ENCODE measurements around the gene SLC39A3.
"Not testable (repeated sequence)": the region's sequence is repeated elsewhere in the genome, so short reads cannot be mapped to it uniquely, and the experiment has no call there.

Gene SLC39A3

DNA sequence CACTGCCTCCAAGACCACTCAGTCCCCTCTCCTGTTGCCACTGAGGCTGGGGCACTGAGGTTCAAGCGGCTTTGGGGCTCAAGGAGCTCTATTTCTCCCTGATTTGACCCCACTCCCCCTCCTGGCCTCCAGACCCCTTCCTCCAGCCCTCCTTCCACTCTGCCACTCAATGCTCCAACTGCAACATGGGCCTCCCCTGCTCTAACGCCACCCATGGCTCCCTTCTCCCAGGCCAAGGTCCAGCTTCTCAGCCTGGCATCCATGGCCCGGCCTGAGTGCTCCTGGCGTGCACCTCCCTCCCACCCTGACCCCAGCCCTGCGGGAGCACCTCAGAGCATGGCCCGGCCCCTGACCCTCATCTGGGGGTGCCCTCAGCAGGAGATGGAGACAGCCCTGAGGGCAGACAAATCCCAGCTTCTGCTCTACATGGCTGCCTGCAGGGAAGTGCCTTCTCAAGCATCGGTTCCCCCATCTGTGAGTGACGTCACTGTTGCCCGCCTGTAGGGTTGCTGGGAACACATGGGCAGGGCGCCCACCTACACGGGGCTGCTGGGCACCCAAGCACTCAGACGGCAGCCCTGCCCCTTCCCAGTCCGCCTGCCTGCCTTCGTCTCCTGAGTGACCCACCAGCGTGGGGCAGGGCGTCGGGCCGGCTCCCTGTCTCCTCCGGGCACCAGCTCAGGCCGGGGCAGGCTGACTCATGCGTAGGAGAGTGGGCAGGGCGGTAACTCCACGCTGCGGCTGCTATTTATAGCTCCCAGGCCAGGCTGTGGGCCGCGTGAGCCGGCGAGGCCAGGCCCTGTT, 17.1 kb downstream of the SLC39A3 start:
- no peak for DNase-seq (ENCODE audit: low read depth)

GRCh38 chr19:2721570-2722540, 18.0 kb downstream of the SLC39A3 start:
- no peak for DNase-seq (ENCODE audit: low read depth)

GRCh38 chr19:2720777-2721569, 18.8 kb downstream of the SLC39A3 start, which contains the start of gene DIRAS1:
DIRAS1 (minus strand) TSS chr19:2721372; CDS start chr19:2717806, 3,566 bp downstream.
- DNase-seq (ENCODE audit: low read depth): no peak

DNA sequence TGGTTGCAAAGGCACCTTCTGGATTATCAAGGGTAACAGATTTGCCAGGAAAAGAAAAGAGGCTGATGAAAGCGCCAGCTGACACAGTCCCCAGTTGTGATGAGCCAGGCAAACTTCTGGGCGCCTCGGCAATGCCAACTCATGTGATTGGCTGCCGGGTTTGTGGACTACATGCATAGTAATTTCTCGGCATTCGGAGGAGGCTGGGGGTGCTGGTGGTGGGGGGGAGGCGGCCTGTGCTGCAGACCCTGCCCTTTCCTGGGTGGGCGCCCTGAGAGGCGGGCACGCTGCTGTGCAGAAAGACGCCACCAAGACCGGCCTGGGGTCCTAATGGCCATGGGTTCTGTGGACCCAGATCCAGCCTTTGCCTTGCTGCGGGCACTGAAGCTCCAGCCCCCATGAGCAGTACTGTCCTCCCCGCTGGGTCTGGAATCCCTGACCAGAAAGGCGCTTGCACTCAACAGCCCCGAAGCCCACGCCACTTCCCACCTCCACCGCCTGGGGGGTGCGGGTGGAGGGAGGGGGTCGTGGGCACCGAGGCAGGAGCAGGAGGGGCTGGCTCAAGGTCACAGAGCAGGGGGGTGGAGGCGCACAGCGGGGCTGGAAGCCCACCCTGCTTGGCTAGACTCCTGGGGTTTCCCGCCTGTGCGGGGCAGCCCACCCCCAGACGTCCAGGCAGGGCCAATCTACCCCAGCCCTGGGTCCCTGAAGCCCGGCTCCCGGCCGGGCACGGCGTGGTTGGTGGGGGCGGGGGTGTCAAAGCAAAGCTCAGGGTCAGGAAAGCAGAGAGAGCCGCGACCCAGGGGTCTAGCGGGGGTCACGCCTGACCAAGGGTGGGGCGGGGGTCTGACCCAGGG, 19.7 kb downstream of the SLC39A3 start:
- no peak for DNase-seq (ENCODE audit: low read depth)

GRCh38 chr19:2719232-2719735, 20.5 kb downstream of the SLC39A3 start:
- no peak for DNase-seq (ENCODE audit: low read depth)

DNA sequence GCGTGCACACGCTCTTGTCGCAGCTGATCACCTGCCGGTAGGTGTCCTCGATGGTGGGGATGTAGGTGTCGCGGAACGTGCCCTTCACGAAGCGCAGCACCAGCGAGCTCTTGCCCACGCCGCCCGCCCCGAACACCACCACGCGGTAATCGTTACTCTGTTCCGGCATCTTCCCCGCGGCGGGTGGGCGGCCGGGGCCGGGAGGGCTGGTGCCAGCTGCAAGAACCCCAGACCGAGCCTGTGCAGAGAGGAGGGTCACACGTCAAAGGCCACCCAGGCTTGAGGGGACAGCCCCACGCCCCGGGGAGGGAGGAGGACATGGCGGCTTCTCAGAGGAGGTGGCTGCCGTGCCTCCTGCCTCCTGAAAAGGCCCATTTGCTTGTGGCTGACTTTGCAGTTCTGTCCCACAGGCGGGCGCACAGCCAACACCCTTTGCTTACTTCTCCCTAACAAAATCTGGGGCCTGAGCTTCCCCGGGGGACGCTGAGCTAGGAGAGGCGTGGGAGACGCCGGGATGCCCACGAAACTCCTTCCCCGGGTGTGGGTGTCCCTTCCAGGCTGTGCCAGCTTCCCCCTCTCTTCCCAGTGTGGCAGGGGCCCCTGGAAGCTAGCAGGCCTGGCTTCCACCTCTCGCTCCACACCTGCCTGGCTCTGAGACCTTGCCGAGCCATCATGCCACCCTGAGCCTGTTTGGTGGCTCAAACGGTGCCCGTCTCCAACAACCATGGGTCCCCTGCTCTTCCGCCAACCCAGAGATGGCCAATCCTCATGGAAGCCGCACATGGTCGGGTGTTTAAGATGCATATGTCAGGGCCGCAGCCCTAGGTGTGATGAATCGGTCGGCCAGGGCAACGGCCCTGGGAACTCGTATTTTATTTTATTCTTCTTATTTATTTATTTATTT, 21.9 kb downstream of the SLC39A3 start:
- DNase-seq (ENCODE audit: low read depth): no peak

DNA sequence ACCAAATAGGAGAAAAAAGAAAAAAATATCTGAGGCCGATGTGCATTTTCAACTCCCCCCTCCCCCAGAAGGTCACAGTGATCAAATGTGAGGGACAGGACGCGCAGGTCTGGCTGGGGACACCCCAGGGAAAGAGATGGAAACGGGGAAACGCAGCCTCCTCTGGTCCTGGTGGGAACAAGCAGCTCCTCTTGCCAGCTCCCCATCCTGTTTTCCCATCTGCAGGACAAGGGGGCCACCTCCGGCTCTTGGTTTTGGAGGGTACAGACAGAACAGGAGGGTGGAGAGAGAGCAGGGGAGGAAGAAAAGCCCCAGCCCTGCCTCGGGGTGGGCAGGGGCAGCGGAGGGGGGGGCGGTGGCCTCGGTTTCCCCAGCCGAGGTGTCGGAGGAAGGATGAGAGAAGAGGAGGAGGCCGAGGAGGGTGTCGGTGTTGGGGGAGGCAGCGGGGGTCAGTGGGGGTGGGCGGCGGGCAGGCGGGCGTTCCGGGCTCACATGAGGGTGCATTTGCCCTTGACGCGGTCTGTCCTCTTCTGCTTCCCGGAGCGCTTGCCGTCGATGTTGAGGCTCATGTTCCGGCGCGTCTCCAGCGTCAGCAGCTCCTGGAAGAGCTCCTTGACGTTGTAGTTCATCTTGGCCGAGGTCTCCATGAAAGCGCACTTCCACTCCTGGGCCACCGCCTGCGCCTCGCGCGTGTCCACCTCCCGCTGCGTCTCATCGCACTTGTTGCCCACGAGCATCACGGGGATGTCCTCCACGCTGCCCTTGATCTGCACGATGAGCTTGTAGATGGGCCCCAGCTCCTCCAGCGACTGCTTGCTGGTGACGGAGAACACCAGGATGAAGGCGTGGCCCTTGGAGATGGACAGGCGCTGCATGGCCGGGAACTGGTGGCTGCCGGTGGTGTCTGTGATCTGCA, 22.8 kb downstream of the SLC39A3 start:
- DNase-seq (ENCODE audit: low read depth): no peak

DNA sequence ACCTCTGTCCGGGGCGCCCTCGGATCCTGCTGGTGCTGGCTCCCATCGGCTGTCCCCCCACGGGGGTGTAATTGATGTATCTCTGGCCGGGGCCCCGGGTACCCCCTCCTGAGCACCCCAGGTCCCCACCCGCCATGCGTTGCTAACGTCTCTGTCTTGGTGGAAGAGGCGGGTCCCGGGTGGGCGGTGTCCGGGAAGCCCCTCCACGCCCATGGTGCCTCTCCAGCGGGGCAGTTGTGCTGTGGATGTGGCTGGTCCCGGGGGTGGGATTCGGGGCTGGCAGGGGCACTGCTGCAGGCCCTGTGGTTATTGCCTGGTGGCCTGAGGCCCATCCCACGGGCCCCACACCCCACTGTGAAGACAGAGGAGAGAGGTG, 23.6 kb downstream of the SLC39A3 start:
- DNase-seq (ENCODE audit: low read depth): no peak

DNA sequence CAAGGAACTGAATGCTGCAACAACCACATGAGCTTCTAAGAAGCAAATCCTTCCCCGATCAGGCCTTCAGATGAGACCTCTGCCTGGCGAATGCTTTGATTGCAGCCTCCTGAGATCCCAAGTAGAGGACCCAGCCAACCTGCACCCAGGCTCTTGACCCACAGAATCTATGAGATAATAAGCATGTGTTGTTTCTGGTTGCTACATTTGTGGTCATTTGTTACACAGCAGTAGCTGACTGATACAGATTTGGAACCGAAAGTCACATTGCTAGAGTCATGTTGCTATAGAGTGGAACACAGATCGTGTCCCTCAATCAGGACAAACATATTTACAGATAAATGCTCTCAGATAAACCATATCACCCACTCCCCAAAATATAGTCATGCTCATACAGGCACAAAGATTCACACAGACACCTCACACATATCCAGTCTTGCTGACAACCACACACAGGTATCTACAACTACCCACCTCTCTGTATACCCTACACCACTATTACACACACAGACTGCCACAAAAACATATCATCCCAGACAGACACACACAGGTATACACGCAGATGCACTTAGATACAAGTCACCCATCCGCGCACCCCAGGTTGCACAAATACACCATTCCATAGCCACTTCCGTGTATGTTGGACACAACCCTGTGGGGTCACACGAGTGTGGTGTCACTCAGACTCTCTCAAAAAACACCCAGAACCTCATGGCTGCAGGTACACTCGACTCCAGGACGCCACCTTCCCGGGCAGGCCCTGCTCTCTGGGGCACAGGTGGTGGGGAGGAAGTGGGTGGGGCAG, 24.1 kb downstream of the SLC39A3 start:
- DNase-seq (ENCODE audit: low read depth): no peak

DNA sequence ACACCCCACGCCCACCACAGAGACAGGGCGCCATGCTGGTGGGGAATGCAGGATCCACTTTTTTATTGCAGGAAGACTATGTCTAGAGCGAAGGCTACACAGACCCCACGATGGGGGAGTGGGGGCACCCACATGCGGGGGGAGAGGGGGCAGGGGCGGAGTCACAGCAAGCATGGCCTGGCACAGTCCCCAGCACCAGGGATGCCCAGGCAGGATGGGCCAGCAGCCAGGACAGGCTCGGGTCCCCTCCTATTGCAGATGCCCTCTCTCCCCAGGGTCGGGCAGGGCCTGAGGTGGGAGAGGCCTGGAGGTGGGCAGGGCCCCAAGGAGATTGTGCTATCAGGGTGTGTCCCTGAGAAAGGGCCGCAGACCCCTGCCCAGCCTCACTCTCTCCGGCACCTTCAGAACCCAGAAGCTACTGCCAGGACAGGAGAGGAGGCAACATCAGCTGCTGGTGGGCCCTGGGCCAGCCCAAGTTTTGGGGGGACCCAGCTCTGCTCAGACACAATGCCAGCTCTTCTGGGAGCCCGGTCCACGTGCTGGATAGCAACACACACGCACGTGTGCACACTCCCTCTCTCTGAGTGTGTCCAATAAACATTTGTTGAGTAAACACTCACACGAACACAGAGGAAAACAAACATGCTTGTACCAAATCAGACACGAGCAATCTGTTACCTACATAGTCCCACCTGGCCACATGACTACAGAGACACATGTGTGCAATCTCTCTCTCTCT, 25.1 kb downstream of the SLC39A3 start:
- DNase-seq (ENCODE audit: low read depth): no peak

GRCh38 chr19:2714102-2714501, 25.7 kb downstream of the SLC39A3 start:
- not testable (repeated sequence) for DNase-seq (ENCODE audit: low read depth)

DNA sequence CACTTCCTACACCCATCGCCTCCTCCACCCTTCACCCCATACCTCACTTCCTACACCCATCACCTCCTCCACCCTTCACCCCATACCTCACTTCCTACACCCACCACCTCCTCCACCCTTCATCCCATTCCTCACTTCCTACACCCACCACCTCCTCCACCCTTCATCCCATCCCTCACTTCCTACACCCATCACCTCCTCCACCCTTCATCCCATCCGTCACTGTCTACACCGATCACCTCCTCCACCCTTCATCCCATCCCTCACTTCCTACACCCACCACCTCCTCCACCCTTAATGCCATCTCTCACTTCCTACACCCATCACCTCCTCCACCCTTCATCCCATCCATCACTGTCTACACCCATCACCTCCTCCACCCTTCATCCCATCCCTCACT, 26.6 kb downstream of the SLC39A3 start:
- not testable (repeated sequence) for DNase-seq (ENCODE audit: low read depth)

DNA sequence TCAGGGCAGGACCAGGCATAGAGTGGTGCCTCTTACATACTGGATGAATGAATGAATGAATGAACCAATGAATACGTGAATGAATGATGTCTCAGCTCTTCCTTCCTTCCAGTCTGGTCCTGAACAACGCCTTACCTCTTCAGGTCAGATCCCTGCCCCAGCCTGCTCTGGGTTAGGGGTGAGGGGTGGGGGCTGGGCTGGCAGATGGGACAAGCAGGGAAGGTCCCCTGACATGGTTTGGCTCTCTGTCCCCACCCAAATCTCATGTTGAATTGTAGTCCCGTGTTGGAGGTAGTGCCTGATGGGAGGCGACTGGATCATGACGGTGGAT, 28.0 kb downstream of the SLC39A3 start:
- no peak for DNase-seq (ENCODE audit: low read depth)

DNA sequence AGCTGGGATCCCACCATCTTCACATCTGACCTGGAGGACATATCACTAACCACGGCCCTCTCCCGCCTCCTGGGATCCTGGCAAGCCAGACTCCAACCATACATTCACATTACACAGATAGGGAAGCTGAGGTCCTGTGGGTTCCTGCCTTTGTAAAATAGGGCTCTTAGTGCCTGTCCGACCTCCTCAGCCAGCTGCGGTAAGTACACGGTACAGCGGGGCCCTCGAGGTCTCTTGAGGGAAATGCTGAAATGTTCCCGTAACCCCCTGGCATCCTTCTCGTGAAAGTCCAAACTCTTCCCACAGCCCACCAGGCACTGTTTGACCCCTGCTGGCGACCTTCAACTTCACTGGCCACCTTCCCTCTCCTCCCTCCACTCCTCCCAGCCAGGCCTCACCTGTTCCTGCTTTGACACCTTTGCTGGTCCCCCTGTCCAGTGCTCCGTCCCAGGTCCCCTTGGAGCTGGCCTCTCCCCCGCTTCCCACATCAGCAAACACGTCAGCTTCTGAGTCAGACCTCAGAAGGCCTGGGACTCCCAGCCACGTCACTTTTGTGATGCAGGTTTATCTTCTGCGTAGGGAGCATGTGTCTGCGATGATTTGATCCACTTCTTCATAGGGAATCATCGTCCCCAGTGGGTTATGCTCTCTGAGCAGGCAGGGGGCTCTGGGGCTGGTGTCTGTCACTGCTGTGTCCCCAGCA, 28.5 kb downstream of the SLC39A3 start:
- DNase-seq (ENCODE audit: low read depth): no peak

GRCh38 chr19:2706251-2706650, 33.6 kb downstream of the SLC39A3 start:
- DNase-seq (ENCODE audit: low read depth): no peak

- DNase-seq (ENCODE audit: low read depth): no peak
Observed at GRCh38 chr19:2703691-2704216, 36.1 kb downstream of the SLC39A3 start.

DNA sequence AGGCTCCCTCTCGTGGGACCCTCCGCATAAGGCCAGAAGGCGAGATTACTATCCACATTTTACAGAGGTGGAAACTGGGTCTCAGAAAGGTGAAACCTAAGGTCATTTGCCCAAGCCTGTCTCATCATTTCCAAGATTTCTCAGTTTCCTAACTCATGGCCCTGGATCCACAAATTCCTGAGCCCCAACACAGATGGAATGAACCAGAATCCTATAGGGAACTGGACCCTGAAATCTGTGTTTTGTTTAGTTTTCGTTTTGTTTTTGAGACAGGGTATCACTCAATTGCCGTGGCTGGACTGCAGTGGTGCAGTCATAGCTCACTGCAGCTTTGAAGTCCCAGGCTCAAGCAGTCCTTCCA, 36.8 kb downstream of the SLC39A3 start:
- DNase-seq (ENCODE audit: low read depth): no peak
